NCI-H1694 (cell line): ENCODE measurements around the gene NLRX1.
"Not testable (repeated sequence)": the region's sequence is repeated elsewhere in the genome, so short reads cannot be mapped to it uniquely, and the experiment has no call there.

ENCODE experiments used
- DNase-seq: peaks from one replicate; lab custom pipeline; 2025; lab: John Stamatoyannopoulos, UW

The NLRX1 gene

DNA sequence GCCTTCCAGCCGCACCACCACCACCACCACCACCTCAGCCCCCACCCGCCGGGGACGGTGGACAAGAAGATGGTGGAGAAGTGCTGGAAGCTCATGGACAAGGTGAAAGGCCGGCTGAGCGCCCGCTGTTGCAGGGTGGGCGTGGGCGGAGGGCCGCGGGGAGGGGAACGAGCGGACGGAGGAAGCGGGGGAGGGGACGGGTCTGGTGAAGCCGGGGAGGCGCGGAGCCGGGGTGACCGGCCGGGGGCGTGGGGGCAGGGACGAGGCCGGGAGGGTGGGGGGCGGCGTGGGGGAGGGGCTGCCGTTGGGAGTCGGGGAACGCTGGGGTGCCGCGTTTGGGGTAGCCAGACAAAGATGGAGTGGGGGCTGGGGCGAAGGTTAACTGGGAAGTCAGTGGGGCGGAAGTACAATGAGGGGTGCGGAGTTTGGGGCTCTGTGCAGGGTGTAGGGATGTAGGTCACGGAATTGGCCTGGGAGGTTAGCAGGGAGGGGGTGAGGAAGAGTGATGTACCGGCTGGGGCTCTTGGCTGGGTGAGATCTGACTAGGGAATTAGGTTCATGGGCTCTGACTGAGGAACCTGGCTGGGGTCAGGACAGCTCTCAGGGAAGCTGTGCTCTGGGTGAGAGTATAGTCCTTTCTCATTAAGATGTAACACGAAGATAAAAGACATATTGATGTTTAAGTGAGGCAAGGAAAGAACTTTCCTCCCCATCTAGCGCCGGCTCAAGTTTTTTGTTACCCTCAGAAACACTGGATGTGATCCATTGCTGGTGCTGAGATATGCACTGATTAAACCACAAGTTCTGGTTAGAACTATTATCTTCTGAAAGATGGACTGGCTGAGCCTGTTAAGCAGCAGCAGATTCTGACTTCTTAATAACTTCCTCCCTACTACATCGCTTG lies 38.2 kb downstream of the NLRX1 start:
- DNase-seq, result no peak

- DNase-seq, result no peak
Measured at GRCh38 chr11:119207415-119207960, 39.0 kb downstream of the NLRX1 start.

GRCh38 chr11:119209186-119209585 lies 40.7 kb downstream of the NLRX1 start:
- no peak for DNase-seq

GRCh38 chr11:119210050-119210449 lies 41.5 kb downstream of the NLRX1 start:
- no peak for DNase-seq

DNA sequence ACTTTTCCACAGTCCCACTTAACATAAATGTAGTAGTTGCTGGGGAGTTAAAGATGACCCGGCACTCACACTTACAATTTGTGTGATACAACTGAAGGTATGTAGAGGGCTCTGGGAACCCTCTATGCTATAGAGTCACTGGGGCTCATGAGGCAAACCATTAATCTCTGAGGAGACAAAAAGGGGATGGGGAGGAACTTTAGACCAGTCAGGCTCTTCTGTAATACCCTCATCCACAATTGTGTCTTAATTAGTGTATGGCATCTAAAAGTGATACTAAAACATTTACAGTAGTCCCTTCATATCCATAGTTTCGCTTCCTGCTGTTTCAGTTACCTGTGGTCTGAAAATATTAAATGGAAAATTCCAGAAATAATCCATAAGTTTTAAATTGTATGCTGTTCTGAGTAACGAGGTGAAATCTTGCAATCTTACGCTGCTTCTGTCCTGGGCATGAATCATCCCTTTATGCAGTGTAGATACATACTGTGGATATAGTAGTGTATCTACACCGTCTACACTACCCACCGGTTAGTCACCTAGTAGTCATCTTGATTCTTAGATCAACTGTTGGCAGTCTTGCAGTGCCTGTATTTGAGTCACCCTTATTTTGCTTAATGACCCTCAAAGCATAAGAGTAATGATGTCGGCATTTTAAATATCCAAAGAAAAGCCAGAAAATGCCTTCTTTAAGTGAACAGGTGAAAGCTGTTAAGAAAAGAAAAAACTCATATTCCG lies 49.8 kb downstream of the NLRX1 start:
- no peak for DNase-seq

DNA sequence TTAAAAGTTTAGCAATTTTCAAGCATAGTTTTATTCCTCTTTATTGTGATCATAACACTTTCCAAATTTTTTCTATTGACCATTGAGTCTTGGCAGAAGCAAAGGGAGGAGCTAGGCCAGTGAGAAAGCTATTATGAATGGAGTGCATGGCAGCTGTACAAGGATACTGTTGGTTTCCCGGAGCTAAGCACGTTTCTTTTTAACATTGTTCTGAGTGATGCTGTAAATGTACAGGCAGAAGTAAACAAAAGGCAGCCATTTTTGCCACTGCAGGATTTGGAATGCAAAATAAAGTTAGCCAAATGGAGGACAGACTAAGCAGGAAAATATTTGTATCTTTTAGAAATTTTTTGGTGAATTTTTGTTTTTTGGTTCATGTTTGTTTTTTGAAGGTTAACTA lies 53.8 kb downstream of the NLRX1 start:
- no peak for DNase-seq

DNA sequence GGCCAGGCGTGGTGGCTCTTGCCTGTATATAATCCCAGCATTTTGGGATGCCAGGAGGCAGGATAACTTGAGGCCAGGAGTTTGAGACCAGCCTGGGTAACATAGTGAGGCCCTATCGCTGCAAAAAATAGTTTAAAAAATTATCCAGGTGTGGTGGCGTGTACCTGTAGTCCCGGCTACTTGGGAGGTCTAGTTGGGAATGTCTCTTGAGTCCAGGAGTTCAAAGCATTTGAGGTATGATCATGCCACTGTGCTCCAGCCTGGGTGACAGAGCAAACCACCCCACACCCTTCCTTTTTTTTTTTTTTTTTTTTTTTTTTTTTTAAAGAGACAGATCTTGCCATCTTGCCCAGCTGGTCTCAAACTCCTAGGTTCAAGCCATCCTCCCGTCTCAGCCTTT lies 54.4 kb downstream of the NLRX1 start:
- no peak for DNase-seq

DNA sequence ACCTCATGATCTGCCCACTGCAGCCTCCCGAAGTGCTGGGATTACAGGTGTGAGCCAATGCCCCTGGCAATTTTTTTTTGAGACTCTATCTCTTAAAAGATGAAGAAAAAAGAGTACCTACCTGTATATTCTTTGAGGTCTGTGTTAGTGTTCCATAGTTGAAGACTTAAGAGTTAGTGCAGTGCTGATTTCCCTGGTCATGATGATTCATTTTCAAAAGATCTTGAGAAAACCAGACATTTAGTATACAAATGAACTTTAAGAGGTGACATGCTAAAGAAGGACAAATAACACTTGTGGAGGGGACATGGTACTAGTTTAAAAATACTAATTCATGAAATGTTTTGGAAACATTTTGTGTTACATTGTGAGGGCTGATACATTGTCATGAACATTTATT lies 55.3 kb downstream of the NLRX1 start:
- DNase-seq, result no peak

- not testable (repeated sequence) for DNase-seq
Measured at GRCh38 chr11:119228535-119229287, 60.2 kb downstream of the NLRX1 start.

- no peak for DNase-seq
Measured at GRCh38 chr11:119229288-119229672, 60.8 kb downstream of the NLRX1 start.

GRCh38 chr11:119229741-119230140 lies 61.2 kb downstream of the NLRX1 start:
- no peak for DNase-seq
